Mucosa of descending colon (tissue), 3 donors: ENCODE measurements around the gene DAP. TPM values are rescaled to one million over a fixed set of nuclear protein-coding genes. Genes with fewer than 3 reads are reported as not detected.

Experiments used
- ATAC-seq: fragments of 200-7000 bp; cut with Tn5 transposase; one replicate; pipeline ENCODE4 v1.9.1; 2020; ENCODE audit warnings: mild to moderate bottlenecking, moderate library complexity
- DNase-seq, 3 donors: peaks; one replicate each; pipeline ENCODE4 v3.0.0-alpha.2; 2020
- H3K36me3 ChIP-seq: fragments of 200-600 bp; one replicate; pipeline ENCODE4 v1.8.0; 2021; ENCODE audit warnings: low read depth, mild to moderate bottlenecking
- H3K4me1 ChIP-seq: fragments of 200-600 bp; one replicate; pipeline ENCODE4 v1.8.0; 2021; ENCODE audit warnings: low read depth, mild to moderate bottlenecking
- H3K4me3 ChIP-seq: fragments of 200-600 bp; one replicate; pipeline ENCODE4 v1.8.0; 2021; ENCODE audit warnings: mild to moderate bottlenecking
- H3K9me3 ChIP-seq: fragments of 200-600 bp; one replicate; pipeline ENCODE4 v1.8.0; 2021; ENCODE audit warnings: mild to moderate bottlenecking
- CTCF ChIP-seq: fragments of 200-600 bp; IDR thresholded peaks from one replicate; pipeline ENCODE4 v1.8.0; 2022; ENCODE audit warnings: antibody characterized with exemption, mild to moderate bottlenecking
- intact Hi-C, 2 donors: fragments of 100-400 bp; cut with DNase I in 1 of 2; cut with micrococcal nuclease in 1 of 2; formaldehyde crosslinking; loops; one replicate each; pipeline versions ENCODE4 v1.11.0 to v1.11.1; 2022; cut with DNase I, micrococcal nuclease
- total RNA-seq, 3 donors: library from RNA; stranded (reverse); fragmentation: NEBNext Ultra II Directional in 2 of 3; extraction: Animal tissue kit (Norgen Biotek cat#: 25700) in 2 of 3; gene quantifications; one replicate each; pipeline versions ENCODE4 v1.2.1 to v1.2.4, GENCODE V29; 2021 to 2023
- donor health status: DM: no; HTN: no; CAD: no; lungs with moderate emphysema.
- donor health status: DM: no; HTN: no; CAD: no.
- donor health status: DM: no; HTN: yes; CAD: no.

DAP gene
- total RNA-seq, 3 donors from 2014 or later = 63.7 to 125 (median 109) TPM

- no peaks in the 10 kb centered on the region for H3K4me1 ChIP-seq
- intact Hi-C loops = no loop called here
- peaks cover 4% of the 10 kb centered on the region for H3K9me3 ChIP-seq
- ATAC-seq = no peak
- H3K4me3 ChIP-seq = no peak overlapping the region
- H3K36me3 ChIP-seq = no peaks in the 10 kb centered on the region
- DNase-seq = no peak
- no peak for TF ChIP-seq CTCF
Observed at GRCh38 chr5:10779592-10779991, 18.6 kb upstream of the DAP start.

- no peak for TF ChIP-seq CTCF
- Histone ChIP-seq H3K4me1 (no peaks in the 10 kb centered on the region), H3K36me3 (no peaks in the 10 kb centered on the region), H3K4me3 (no peak overlapping the region), H3K9me3 (peaks cover 4% of the 10 kb centered on the region)
- no peak for ATAC-seq
- no peak for DNase-seq
- intact Hi-C loops = no loop called here
Observed at GRCh38 chr5:10778179-10778910, 17.3 kb upstream of the DAP start.

GRCh38 chr5:10775646-10776045 lies 14.6 kb upstream of the DAP start:
- intact Hi-C loops = no loop called here
- no peak for TF ChIP-seq CTCF
- Histone ChIP-seq H3K4me1 (no peaks in the 10 kb centered on the region), H3K4me3 (no peak overlapping the region), H3K9me3 (peaks cover 4% of the 10 kb centered on the region), H3K36me3 (no peaks in the 10 kb centered on the region)
- DNase-seq (no peak), ATAC-seq (no peak)

GRCh38 chr5:10772901-10773585 lies 12.0 kb upstream of the DAP start:
- no peaks in the 10 kb centered on the region for H3K9me3 ChIP-seq
- intact Hi-C loops = no loop called here
- no peaks in the 10 kb centered on the region for H3K36me3 ChIP-seq
- H3K4me1 ChIP-seq = no peaks in the 10 kb centered on the region
- no peak for ATAC-seq
- DNase-seq = no peak
- no peak for TF ChIP-seq CTCF
- H3K4me3 ChIP-seq = no peak overlapping the region

- H3K9me3 ChIP-seq = no peaks in the 10 kb centered on the region
- DNase-seq (no peak), ATAC-seq (no peak)
- no peaks in the 10 kb centered on the region for H3K36me3 ChIP-seq
- H3K4me3 ChIP-seq = no peak overlapping the region
- no peak for TF ChIP-seq CTCF
- intact Hi-C loops = no loop called here
- H3K4me1 ChIP-seq = no peaks in the 10 kb centered on the region
Observed at GRCh38 chr5:10768328-10768899, 7.4 kb upstream of the DAP start.
